NCI-H446 (cell line): ENCODE measurements around the gene UPF3A.
"Not testable (repeated sequence)": the region's sequence is repeated elsewhere in the genome, so short reads cannot be mapped to it uniquely, and the experiment has no call there.

Experiments
- DNase-seq, 2 experiments: peaks; one replicate each; lab custom pipeline; 2025; lab: John Stamatoyannopoulos, UW

UPF3A gene

GRCh38 chr13:114304346-114305034 is 23.1 kb downstream of the UPF3A start:
- DNase-seq, result no peak

GRCh38 chr13:114309086-114309485 is 27.7 kb downstream of the UPF3A start:
- DNase-seq, result no peak

GRCh38 chr13:114309806-114310410 is 28.5 kb downstream of the UPF3A start:
- DNase-seq, result peak in 1 of 2 experiments; percentile 23

- DNase-seq, result no peak
These were observed 29.6 kb downstream of the UPF3A start for GRCh38 chr13:114310956-114311355.

- DNase-seq, result no peak
These were observed 30.0 kb downstream of the UPF3A start for GRCh38 chr13:114311387-114311786.

GRCh38 chr13:114311908-114312307 is 30.5 kb downstream of the UPF3A start:
- no peak for DNase-seq

GRCh38 chr13:114313061-114313860 is 31.9 kb downstream of the UPF3A start:
- no peak for DNase-seq

- DNase-seq, result peak; percentile 42 to 83
These were observed 32.9 kb downstream of the UPF3A start, which contains the start of gene CHAMP1 for GRCh38 chr13:114314074-114314912. Gene CHAMP1, plus strand, starts transcription at chr13:114314503. Its CDS starts 9,340 bp downstream, at chr13:114323843.

- no peak for DNase-seq
These were observed 33.8 kb downstream of the UPF3A start for GRCh38 chr13:114315074-114315785.

GRCh38 chr13:114318624-114319023 is 37.2 kb downstream of the UPF3A start:
- DNase-seq, result no peak

GRCh38 chr13:114319441-114319913 is 38.1 kb downstream of the UPF3A start:
- DNase-seq, result no peak

GRCh38 chr13:114320065-114320464 is 38.7 kb downstream of the UPF3A start:
- DNase-seq, result no peak

GRCh38 chr13:114321256-114321655 is 39.9 kb downstream of the UPF3A start:
- no peak for DNase-seq

- no peak for DNase-seq
These were observed 41.9 kb downstream of the UPF3A start for GRCh38 chr13:114323349-114323748.

GRCh38 chr13:114324334-114324733 is 42.9 kb downstream of the UPF3A start:
- no peak for DNase-seq

- no peak for DNase-seq
These were observed 44.3 kb downstream of the UPF3A start for GRCh38 chr13:114325729-114326128.

- no peak for DNase-seq
These were observed 46.6 kb downstream of the UPF3A start for GRCh38 chr13:114328034-114328433.

- DNase-seq, result no peak
These were observed 47.2 kb downstream of the UPF3A start for GRCh38 chr13:114328595-114328994.

GRCh38 chr13:114330086-114330485 is 48.7 kb downstream of the UPF3A start:
- DNase-seq, result no peak

- not testable (repeated sequence) for DNase-seq
These were observed 52.5 kb downstream of the UPF3A start for GRCh38 chr13:114333881-114334280.
